GM18873 (cell line): Measurements from ENCODE around the gene MRPS2.
"Not testable (repeated sequence)": the region's sequence is repeated elsewhere in the genome, so short reads cannot be mapped to it uniquely, and the experiment has no call there.

Source experiments
- ATAC-seq: cut with Tn5 transposase; IDR thresholded peaks from one replicate; pipeline ENCODE4 v1.9.1; 2021; ENCODE audit warnings: mild to moderate bottlenecking, moderate library complexity, moderate number of reproducible peaks; ENCODE audit not compliant: unreplicated experiment, low FRiP score

The MRPS2 gene

DNA sequence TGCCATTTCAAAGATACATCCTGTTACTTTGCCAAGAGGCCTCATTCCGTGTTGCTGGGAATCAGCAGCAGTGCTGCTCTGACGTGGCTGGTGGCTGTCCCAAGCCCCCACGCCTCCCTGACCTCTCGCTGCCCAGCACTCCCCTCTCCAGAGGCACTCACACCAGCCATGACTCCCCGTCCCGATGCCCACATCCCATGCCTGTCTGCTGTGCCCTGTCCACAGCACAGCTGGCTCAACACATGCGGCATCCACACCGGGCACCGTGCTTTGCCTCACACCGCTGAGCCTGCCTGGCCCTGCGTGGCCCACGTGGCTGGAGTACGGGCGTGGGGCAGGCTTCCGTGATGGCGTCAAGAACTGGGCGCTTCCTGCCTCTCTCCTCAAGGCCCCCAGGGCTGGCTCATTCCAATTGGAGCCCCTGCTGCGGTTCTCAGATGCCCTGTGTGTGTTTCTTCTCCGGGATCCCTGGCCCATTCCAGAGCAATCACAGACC, 12.9 kb downstream of the MRPS2 start:
- no peak for ATAC-seq

DNA sequence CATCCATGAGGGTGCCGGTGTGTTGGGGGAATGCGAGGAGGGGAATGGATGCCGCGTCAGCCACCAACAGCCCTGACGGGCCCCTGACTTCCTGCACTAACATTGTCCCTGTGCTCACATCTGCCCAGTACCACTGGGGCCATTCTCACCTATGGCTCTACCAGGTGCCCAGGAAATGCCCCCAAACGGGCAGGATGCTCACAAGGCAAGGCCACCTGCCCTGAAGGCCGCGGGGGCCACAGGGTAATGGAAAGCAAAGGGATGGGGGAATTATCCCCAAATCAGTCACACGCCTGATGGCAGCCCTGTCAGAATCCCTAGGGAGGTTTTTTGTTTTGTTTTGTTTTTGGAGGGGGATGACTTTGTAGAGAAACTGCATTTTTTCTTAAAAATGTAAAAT, 13.4 kb downstream of the MRPS2 start:
- not testable (repeated sequence) for ATAC-seq

DNA sequence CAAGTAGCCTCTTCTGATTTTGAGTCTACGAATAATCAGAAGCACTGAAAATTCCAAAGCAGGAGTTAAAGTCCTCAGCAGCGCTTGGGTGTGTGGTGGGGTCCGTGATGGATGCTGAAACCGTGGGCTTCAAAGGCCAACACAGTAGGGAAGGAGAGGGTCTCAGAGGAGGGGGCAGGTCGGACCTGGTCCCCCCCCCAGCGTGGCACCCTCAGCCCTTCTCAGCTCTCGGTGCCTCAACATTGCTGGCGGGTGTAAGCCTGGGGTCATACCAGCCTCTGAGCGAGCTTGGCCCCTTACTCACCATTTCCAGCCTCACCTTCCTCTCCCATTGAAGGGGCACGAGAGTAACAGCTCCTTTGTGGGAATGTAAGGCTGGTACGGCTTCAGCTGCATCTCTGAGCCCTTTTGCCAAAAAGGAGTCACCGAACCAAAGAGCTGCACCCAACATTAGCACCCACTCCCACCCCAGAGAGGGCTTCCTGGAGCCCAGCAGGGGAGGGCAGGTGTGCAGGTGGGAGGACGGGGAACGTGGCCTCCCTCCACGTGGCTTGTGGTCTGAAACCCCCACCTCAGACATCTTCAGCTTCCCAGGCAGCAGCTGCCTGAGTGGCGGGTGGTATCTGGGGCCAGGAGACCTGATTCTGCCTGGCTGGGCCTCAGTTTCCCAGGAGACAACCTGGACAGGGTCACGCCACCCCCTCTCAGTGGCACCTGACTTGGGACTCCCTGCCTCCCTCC, 14.0 kb downstream of the MRPS2 start:
- no peak for ATAC-seq

DNA sequence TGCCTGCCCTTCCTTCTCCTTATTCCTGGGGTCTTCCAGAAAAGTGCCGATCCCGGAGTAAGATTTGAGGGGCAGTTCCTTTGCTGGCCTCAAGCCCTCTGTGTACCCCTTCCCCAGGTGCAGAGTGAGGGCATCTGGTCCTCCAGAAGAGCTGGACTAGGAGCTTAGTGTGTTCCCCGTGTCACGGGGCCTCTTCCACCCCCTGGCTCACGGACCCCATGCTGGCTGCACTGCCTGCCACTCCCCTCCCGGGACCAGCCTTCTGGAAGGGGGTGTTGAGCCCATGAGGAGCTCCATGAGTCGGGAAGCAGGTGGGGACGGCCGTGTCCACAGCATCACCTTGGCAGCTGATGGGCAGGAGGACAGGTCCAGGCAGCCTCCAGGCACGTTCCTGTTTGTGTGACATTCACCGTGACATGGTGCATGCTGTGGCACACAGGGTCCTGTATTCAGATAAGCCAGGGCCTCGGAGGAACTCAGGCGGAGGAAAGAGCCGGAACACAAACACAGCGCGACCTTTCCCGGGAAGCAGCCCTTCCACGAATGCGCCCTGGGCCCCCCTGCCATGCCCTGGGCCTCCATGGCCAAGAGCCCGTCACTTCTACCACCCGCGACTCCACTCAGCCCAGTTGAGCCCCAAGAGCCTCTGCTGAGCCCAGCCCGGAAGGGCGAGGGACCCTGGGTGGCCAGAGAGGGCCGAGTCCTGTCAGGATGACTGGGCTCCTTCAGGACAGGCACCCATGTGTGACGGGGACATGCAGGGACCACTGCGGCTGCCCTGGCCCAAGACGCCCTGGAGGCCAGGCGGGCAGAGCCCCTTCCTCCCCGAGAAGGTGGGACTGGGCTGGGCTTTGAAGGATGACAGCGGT, 14.8 kb downstream of the MRPS2 start:
- ATAC-seq: no peak

DNA sequence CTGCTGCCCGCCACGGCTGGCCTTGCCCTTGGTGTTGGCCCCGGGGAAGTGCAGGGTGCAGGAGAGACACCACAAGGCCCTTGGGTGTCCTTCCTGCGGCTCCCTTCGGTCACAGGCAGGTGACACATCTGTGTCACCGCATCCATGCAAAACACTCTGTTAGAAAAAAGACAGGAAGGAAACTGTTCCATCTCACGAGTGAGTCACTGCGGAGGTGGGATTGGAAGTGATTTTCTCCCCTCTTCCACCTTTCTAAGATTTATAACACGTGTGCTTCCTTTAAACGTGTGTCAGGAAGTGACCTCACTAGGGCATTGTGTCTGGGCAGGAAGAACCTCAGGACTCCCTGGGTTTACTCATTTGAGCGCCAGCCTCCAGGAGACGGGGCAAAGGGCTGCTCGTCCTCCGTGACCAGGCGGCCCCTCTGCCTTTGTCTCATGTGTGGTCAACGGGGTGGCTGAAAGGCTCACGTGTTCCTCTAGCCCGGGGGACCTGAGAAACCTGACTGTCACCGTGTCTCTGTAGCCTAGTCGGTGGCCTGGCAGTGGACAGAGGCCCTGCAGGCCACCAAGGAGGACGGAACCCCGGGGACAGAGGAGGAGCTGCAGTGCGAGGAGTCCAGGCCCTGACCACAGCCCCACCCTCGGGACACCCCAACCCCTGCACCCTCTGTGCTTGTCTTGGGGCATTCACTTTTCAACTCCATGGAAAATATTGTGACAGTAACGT, 15.8 kb downstream of the MRPS2 start:
- no peak for ATAC-seq

DNA sequence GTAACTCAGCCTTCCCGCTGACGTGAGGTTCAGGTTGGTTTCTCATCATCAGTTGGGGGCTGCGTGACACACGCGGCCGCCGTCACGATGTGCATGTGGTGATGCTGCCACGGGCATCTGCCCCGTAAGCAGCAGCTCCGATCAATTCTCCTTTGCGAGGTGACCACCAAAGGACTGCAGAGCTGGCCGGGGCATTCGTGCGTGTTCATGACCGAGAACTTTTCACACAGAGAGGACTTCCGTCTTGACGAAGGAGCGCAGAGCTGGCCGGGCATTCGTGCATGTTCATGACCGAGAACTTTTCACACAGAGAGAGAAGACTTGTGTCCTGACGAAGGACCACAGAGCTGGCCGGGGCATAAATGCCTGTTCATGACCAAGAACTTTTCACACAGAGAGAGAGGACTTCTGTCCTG, 16.9 kb downstream of the MRPS2 start:
- ATAC-seq: no peak

DNA sequence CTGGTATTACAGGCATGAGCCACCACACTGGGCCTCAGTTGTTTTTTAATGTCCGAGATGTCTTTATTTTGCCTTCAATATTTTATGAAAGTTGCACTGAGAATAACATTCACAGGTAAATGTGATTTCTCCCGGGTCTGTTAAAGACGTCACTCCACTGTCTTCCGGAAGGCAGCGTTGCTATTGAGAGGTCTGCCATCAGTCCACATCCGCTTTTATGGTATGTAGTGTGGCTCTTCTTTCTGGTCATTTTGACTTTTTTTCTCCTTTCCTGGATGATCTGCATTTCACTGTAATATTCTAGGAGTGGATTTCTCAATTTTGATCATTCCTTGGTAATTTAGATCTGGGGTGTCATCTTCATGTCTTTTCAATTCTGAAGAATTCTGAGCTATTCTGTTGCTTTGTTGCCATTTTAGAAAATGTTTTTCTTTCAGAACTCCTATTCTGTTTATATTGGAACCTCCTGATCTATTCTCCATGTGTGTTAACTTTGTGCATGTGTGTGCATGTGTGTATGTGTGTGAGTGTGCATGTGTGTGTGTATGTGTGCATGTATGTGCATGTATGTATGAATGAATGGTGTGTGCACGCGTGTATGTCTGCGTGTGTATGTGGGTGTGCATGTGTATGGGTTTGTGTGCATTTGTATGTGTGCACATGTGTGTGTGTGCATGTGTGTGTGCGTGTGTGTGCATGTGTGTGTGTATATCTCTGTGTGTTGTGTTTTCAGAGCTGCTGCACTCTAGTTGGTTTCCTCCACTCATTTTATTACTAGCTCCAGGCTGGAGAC, 18.9 kb downstream of the MRPS2 start:
- ATAC-seq: no peak

DNA sequence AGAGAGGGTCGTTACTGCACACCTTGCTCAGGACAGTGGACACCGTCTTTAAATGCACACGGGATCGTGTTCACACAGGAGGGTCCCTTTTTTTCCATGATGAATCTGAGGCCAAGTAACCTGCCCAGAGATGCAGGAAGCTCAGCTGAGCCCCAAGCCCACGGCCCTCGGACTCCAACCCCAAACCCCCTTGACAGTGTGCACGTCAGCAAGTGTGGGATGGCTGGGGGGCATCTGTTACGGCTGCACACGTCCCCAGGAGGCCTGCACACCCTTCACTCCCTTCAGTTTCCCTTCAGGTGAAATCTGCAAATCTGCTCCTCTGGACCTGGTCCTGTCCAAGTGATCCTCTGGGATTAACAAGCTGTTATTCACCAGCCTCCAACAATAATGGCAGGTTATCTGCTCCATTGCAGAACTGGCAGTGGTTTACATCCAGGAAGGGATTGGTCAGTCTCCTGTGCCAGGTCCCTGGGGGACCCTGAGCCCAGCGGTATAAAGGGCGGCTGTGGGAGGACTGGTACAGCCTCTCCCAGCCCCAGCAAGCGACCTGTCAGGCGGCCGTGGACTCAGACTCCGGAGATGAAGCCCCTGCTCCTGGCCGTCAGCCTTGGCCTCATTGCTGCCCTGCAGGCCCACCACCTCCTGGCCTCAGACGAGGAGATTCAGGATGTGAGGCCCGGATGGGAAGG, 20.6 kb downstream of the MRPS2 start, which contains the start of gene LCN1:
LCN1 (plus strand) TSS at position 525 of the 692 bp plus-strand sequence; CDS start at position 583, 58 bp downstream.
- ATAC-seq: no peak

DNA sequence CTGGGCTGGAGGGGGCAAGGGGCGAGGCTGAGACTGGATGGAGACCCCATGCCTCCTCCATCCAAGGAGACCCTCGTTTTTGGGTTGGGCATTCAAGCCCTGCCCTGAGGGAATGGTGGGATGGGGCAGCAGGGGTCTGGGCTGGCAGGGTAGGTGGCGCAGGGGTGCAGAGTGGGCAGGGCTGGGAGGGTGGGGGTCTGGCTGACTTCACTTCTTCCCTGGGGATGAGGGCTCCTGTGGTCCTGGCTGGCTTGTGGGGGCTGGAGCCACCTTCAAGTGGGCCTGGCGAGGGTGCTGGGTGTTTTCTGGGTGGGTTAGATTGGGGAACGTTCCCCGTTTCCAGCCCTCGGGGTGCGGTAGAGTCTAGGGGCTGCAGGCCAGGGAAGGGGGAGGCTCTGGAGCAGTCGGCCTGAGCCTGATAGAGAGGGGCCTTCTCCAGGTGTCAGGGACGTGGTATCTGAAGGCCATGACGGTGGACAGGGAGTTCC, 21.2 kb downstream of the MRPS2 start:
- ATAC-seq: no peak

DNA sequence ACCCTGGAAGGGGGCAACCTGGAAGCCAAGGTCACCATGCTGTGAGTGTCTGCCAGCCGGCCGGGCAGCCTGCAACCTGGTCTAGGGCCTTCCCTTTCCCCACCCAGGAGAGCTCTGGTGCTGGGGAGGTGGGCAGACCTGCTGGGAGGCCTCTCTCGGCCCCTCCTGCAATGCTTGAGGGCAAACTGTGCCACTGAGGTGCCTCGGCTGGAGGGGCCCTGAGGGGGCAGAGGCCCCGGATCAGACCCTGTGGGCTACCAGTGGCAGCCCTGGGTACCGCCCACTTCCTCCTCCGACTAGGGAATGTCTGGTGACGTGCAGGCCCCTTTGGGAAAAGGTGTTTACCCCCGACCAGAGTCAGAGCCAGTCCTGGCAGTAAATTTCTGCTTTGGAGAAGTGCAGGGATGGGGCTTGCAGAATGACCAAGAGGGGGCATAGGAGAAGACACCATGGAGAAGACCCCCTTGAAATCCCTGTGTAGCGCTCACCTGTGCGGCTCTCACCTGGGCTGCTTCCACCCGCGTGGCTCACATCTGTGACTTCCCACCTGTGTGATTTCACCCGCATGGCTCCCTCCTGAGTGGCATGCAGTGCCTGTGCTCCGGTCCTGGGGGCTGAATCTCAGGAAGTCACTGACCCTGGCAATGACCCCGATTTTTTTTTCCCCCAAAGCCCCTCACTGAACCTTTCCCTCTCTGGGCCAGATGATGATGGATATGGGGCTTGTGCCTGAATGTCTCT, 21.8 kb downstream of the MRPS2 start:
- no peak for ATAC-seq

DNA sequence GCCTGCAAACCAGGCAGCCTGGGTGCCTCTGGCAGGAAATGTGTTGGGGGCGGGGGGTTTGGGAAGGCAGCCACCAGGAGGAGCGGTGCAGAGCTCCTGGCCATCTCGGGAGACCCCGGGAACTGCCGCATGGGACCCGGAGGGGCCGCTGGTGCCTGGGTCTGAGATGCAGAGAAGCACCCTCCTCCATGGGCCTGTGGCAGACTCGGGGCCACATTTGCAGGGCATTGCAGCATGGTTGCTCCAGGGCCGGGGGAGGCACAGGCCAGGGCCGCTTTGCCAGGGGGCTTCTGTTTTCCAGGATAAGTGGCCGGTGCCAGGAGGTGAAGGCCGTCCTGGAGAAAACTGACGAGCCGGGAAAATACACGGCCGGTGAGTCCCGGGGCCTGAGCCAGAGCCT, 22.4 kb downstream of the MRPS2 start:
- no peak for ATAC-seq

DNA sequence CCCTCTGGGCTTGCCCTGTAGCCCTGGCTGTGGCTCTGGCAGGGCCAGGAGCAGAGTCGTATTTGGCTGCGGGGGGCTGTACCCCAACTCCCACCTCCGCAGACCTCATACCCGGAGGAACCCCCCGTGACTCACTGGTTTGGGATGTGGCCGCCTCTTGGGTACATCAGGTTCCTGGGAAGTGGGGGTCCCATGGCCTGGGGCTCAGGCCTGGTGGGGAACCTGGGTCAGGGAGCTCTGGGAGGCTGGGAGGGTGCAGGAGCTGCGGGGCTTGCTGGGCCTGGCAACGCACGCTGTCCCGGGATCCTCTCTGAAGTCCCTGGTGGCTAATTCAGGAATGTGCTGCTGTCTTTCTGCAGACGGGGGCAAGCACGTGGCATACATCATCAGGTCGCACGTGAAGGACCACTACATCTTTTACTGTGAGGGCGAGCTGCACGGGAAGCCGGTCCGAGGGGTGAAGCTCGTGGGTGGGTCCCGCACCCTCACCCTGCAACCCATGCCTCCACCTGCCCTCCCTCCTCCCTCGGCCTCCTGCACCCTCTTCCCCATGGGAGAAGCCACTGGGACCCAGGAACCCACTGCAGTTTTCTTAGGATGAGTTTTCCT, 23.1 kb downstream of the MRPS2 start:
- ATAC-seq: no peak

DNA sequence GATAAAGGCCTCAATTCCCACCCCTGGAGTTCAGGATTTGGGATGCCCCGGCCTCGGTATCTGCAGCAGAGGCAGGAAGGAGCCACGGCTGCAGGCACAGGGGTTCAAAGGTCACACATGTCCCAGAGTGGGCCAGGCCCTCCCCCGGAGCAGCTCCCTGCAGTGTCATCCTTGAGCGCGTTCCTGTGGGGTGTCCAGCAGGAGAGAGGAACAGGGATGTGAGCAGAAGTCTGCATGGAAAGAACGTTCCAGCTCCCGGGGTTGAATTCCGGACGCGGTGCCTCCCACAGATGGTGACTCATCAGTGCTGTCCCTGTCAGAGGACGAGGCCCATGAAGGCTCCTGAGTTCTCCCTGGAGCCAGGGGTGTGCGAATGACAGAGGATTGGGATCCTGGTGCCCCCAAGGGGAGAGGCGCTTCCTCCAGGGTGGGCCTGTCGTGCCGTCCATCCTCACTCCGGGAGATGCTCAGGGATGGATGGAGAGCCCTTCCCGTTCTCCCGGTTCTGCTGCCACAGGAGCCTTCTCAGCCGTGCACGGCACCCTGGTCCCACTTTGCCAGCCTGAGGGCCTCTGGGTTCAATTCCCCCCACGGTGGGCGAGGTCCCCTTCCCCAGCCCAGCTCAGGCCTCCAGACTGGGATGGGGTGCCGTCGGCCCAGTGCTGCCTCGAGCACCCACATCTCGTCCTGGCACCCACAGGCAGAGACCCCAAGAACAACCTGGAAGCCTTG, 23.8 kb downstream of the MRPS2 start:
- ATAC-seq: no peak

DNA sequence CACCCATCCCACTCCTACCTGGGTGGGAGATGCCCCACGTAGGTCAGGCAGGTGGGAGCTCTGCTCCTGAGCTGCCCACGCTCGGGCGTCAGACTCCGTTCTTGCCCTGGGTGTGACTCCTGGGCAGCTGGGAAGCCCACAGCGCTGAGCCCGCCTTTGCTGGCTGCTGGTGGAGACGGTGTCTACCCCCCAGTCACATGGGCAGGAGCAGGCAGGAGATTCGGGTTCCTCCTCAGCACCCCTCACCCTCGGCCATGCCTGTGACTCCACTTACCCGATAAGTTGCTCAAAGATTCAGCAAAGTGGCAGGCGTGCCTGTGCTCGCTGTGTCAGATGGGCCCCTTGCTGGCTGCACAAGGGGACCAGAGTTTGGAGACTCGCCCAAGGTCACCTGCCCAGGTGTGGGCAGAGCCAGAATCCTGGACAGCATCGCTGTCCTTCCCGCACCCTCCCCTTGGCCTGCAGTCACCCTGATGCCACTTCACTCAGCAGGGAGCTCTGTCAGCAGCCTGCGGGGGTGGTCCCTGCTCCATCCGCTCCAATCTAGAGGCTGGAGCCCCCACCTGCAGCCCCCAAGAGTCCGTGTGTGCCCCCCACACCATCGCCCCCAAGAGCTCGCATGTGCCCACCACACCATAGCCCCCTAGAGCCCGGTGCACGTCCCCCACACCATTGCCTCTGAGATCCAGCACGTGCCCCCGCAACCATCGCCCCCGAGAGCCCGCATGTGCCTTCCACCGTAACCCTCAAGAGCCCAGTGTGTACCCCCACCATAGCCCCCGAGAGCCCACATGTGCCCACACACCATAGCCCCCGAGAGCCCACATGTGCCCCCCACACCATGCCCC, 25.0 kb downstream of the MRPS2 start:
- ATAC-seq: no peak

DNA sequence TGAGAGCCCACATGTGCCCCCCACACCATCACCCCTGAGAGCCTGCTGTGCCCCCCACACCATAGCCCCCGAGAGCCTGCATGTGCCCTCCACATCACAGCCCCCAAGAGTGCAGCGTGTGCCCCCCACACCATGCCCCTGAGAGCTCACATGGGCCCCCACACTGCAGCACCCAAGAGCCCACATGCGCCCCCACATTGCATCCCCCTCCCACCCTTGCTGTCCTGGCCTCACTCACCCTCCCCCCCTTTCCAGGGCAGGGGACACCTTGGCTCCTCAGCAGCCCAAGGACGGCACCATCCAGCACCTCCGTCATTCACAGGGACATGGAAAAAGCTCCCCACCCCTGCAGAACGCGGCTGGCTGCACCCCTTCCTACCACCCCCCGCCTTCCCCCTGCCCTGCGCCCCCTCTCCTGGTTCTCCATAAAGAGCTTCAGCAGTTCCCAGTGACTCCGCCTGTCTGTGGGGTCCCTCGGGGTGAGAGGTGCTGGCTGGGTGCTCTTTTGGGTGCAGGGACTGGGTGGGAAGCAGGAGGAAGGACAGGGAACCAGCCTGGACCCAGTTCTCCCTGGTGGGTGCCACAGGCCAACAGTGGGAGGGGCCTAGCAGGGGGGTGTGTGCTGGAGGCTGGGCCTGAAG, 25.7 kb downstream of the MRPS2 start:
- ATAC-seq: no peak
